ENCODE measurements around the gene DHRS1. TPM values are rescaled to one million over a fixed set of nuclear protein-coding genes. Genes with fewer than 3 reads are reported as not detected.

Gene DHRS1
- 5.7 TPM for polyA plus RNA-seq (2013, experiment 1 of 2)
- polyA plus RNA-seq (2013, experiment 2 of 2) = 6.4 TPM

GRCh38 chr14:24299255-24300191 lies at the start of gene DHRS1, which contains the start of gene NOP9:
Gene DHRS1, minus strand, starts transcription at chr14:24299780. Its CDS starts 674 bp downstream, at chr14:24299106.
Gene NOP9, plus strand, starts transcription at chr14:24299850. Its CDS starts 105 bp downstream, at chr14:24299955.
- peak; percentile 95 for DNase-seq
- Histone ChIP-seq H3K18ac (ENCODE audit: low read length) (no peak within 1 kb of the TSS), H2BK5ac (ENCODE audit: low read length) (no peak within 1 kb of the TSS), H3K27ac (ENCODE audit: low read depth, low read length) (no peak within 1 kb of the TSS), H4K5ac (ENCODE audit: low read length) (no peak within 1 kb of the TSS), H2AK5ac (ENCODE audit: low read length) (no peak within 1 kb of the TSS), H3K36me3 (ENCODE audit: control insufficient read depth, insufficient read depth, low read length) (peaks cover 5% of the 10 kb centered on the region), H4K8ac (ENCODE audit: low read depth, low read length) (no peak within 1 kb of the TSS), H3K23ac (ENCODE audit: low read length) (peak within 1 kb of the TSS; percentile 86), H3K56ac (ENCODE audit: low read length) (peak within 1 kb of the TSS; percentile 95), H2BK120ac (ENCODE audit: low read depth, low read length) (no peak within 1 kb of the TSS), H3K79me2 (ENCODE audit: control insufficient read depth, insufficient read depth, low read length) (peaks cover 10% of the 10 kb centered on the region), H3K4ac (ENCODE audit: low read depth, low read length) (no peak within 1 kb of the TSS), H2BK15ac (replicated peaks; ENCODE audit: low read depth) (no peak within 1 kb of the TSS), H3K27me3 (ENCODE audit: insufficient read depth, low read length, poor library complexity) (no peaks in the 10 kb centered on the region), H3K79me1 (ENCODE audit: low read length) (peaks cover 15% of the 10 kb centered on the region), H3K4me3 (ENCODE audit: low read length) (peak within 1 kb of the TSS; percentile 87), H3K9ac (ENCODE audit: low read length) (peak within 1 kb of the TSS; percentile 93), H3K4me2 (ENCODE audit: low read length) (peak within 1 kb of the TSS; percentile 91), H3K4me1 (ENCODE audit: control insufficient read depth, low read depth, low read length) (peaks cover 8% of the 10 kb centered on the region)
- no CpG with 5 or more reads among the region's 75 CpGs for WGBS (ENCODE audit: extremely low coverage, insufficient coverage, low lambda C conversion rate)

- DNase-seq = no peak
- Histone ChIP-seq H2BK120ac (ENCODE audit: low read depth, low read length) (no peak overlapping the region), H3K4me1 (ENCODE audit: control insufficient read depth, low read depth, low read length) (no peaks in the 10 kb centered on the region), H3K23ac (ENCODE audit: low read length) (no peak overlapping the region), H2BK5ac (ENCODE audit: low read length) (no peak overlapping the region), H3K4ac (ENCODE audit: low read depth, low read length) (no peak overlapping the region), H3K79me1 (ENCODE audit: low read length) (no peaks in the 10 kb centered on the region), H3K18ac (ENCODE audit: low read length) (no peak overlapping the region), H3K4me2 (ENCODE audit: low read length) (no peak overlapping the region), H2AK5ac (ENCODE audit: low read length) (no peak overlapping the region), H3K27me3 (ENCODE audit: insufficient read depth, low read length, poor library complexity) (no peaks in the 10 kb centered on the region), H3K56ac (ENCODE audit: low read length) (no peak overlapping the region), H3K9ac (ENCODE audit: low read length) (no peak overlapping the region), H3K36me3 (ENCODE audit: control insufficient read depth, insufficient read depth, low read length) (no peaks in the 10 kb centered on the region), H2BK15ac (replicated peaks; ENCODE audit: low read depth) (no peak overlapping the region), H3K4me3 (ENCODE audit: low read length) (no peak overlapping the region), H4K5ac (ENCODE audit: low read length) (no peak overlapping the region), H4K8ac (ENCODE audit: low read depth, low read length) (no peak overlapping the region), H3K27ac (ENCODE audit: low read depth, low read length) (no peak overlapping the region), H3K79me2 (ENCODE audit: control insufficient read depth, insufficient read depth, low read length) (no peaks in the 10 kb centered on the region)
- WGBS (ENCODE audit: extremely low coverage, insufficient coverage, low lambda C conversion rate) = no CpG with 5 or more reads among the region's 2 CpGs
These were observed 48.6 kb upstream of the DHRS1 start for GRCh38 chr14:24348186-24348585.

- Histone ChIP-seq H3K79me1 (ENCODE audit: low read length) (no peaks in the 10 kb centered on the region), H2BK15ac (replicated peaks; ENCODE audit: low read depth) (no peak overlapping the region), H3K23ac (ENCODE audit: low read length) (no peak overlapping the region), H2BK5ac (ENCODE audit: low read length) (no peak overlapping the region), H3K18ac (ENCODE audit: low read length) (no peak overlapping the region), H3K27ac (ENCODE audit: low read depth, low read length) (no peak overlapping the region), H3K9ac (ENCODE audit: low read length) (no peak overlapping the region), H3K79me2 (ENCODE audit: control insufficient read depth, insufficient read depth, low read length) (no peaks in the 10 kb centered on the region), H2AK5ac (ENCODE audit: low read length) (no peak overlapping the region), H3K56ac (ENCODE audit: low read length) (no peak overlapping the region), H4K5ac (ENCODE audit: low read length) (no peak overlapping the region), H3K4ac (ENCODE audit: low read depth, low read length) (no peak overlapping the region), H3K36me3 (ENCODE audit: control insufficient read depth, insufficient read depth, low read length) (no peaks in the 10 kb centered on the region), H3K27me3 (ENCODE audit: insufficient read depth, low read length, poor library complexity) (no peaks in the 10 kb centered on the region), H3K4me3 (ENCODE audit: low read length) (no peak overlapping the region), H4K8ac (ENCODE audit: low read depth, low read length) (no peak overlapping the region), H2BK120ac (ENCODE audit: low read depth, low read length) (no peak overlapping the region), H3K4me2 (ENCODE audit: low read length) (no peak overlapping the region), H3K4me1 (ENCODE audit: control insufficient read depth, low read depth, low read length) (no peaks in the 10 kb centered on the region)
- no CpG with 5 or more reads among the region's 1 CpG for WGBS (ENCODE audit: extremely low coverage, insufficient coverage, low lambda C conversion rate)
- no peak for DNase-seq
These were observed 47.6 kb upstream of the DHRS1 start for GRCh38 chr14:24347134-24347533.

- Histone ChIP-seq H4K5ac (ENCODE audit: low read length) (no peak overlapping the region), H3K4me2 (ENCODE audit: low read length) (no peak overlapping the region), H3K9ac (ENCODE audit: low read length) (no peak overlapping the region), H3K79me1 (ENCODE audit: low read length) (no peaks in the 10 kb centered on the region), H3K4ac (ENCODE audit: low read depth, low read length) (no peak overlapping the region), H3K23ac (ENCODE audit: low read length) (no peak overlapping the region), H3K36me3 (ENCODE audit: control insufficient read depth, insufficient read depth, low read length) (no peaks in the 10 kb centered on the region), H3K4me3 (ENCODE audit: low read length) (no peak overlapping the region), H3K56ac (ENCODE audit: low read length) (no peak overlapping the region), H3K18ac (ENCODE audit: low read length) (no peak overlapping the region), H2BK120ac (ENCODE audit: low read depth, low read length) (no peak overlapping the region), H4K8ac (ENCODE audit: low read depth, low read length) (no peak overlapping the region), H2BK5ac (ENCODE audit: low read length) (no peak overlapping the region), H3K27me3 (ENCODE audit: insufficient read depth, low read length, poor library complexity) (peaks cover 19% of the 10 kb centered on the region), H3K27ac (ENCODE audit: low read depth, low read length) (no peak overlapping the region), H2BK15ac (replicated peaks; ENCODE audit: low read depth) (no peak overlapping the region), H3K4me1 (ENCODE audit: control insufficient read depth, low read depth, low read length) (no peaks in the 10 kb centered on the region), H2AK5ac (ENCODE audit: low read length) (no peak overlapping the region), H3K79me2 (ENCODE audit: control insufficient read depth, insufficient read depth, low read length) (no peaks in the 10 kb centered on the region)
- WGBS (ENCODE audit: extremely low coverage, insufficient coverage, low lambda C conversion rate) = no CpG with 5 or more reads among the region's 7 CpGs
- DNase-seq = no peak
These were observed 44.4 kb upstream of the DHRS1 start for GRCh38 chr14:24343795-24344660.

GRCh38 chr14:24342889-24343288 lies 43.3 kb upstream of the DHRS1 start:
- Histone ChIP-seq H4K8ac (ENCODE audit: low read depth, low read length) (no peak overlapping the region), H4K5ac (ENCODE audit: low read length) (no peak overlapping the region), H3K4me2 (ENCODE audit: low read length) (no peak overlapping the region), H2AK5ac (ENCODE audit: low read length) (no peak overlapping the region), H3K27me3 (ENCODE audit: insufficient read depth, low read length, poor library complexity) (peaks cover 29% of the 10 kb centered on the region), H3K23ac (ENCODE audit: low read length) (no peak overlapping the region), H2BK5ac (ENCODE audit: low read length) (no peak overlapping the region), H3K9ac (ENCODE audit: low read length) (no peak overlapping the region), H2BK15ac (replicated peaks; ENCODE audit: low read depth) (no peak overlapping the region), H3K36me3 (ENCODE audit: control insufficient read depth, insufficient read depth, low read length) (no peaks in the 10 kb centered on the region), H3K79me1 (ENCODE audit: low read length) (no peaks in the 10 kb centered on the region), H3K79me2 (ENCODE audit: control insufficient read depth, insufficient read depth, low read length) (no peaks in the 10 kb centered on the region), H3K18ac (ENCODE audit: low read length) (no peak overlapping the region), H3K56ac (ENCODE audit: low read length) (no peak overlapping the region), H3K4me1 (ENCODE audit: control insufficient read depth, low read depth, low read length) (no peaks in the 10 kb centered on the region), H3K4me3 (ENCODE audit: low read length) (no peak overlapping the region), H3K4ac (ENCODE audit: low read depth, low read length) (no peak overlapping the region), H2BK120ac (ENCODE audit: low read depth, low read length) (no peak overlapping the region), H3K27ac (ENCODE audit: low read depth, low read length) (no peak overlapping the region)
- WGBS (ENCODE audit: extremely low coverage, insufficient coverage, low lambda C conversion rate) = no CpG with 5 or more reads among the region's 4 CpGs
- no peak for DNase-seq
